Activated T-helper 17 cell treated with anti-CD3 and anti-CD28 coated beads, Interleukin-2, amount 50 U/mL, for 72 hours (primary cell): ENCODE results near the gene MARCHF3. TPM values are rescaled to one million over a fixed set of nuclear protein-coding genes. Genes with fewer than 3 reads are reported as not detected.

Experiments used
- ATAC-seq: fragments of 150-1000 bp; cut with Tn5 transposase; replicated peaks from 2 replicates; pipeline ENCODE4 v1.10.0; 2021; ENCODE audit warnings: mild to moderate bottlenecking, moderate library complexity
- H3K27ac Mint-ChIP-seq: one replicate; pipeline ENCODE4 v1.8.0; 2022; ENCODE audit warnings: mixed read lengths
- H3K27me3 Mint-ChIP-seq: one replicate; pipeline ENCODE4 v1.8.0; 2022; ENCODE audit warnings: mixed read lengths
- H3K36me3 Mint-ChIP-seq: one replicate; pipeline ENCODE4 v1.8.0; 2022; ENCODE audit warnings: low read depth, mild to moderate bottlenecking, mixed read lengths
- H3K4me1 Mint-ChIP-seq: one replicate; pipeline ENCODE4 v1.8.0; 2022; ENCODE audit warnings: mixed read lengths
- H3K4me3 Mint-ChIP-seq: one replicate; pipeline ENCODE4 v1.8.0; 2022; ENCODE audit warnings: mild to moderate bottlenecking, mixed read lengths
- H3K9me3 Mint-ChIP-seq: one replicate; pipeline ENCODE4 v1.8.0; 2022; ENCODE audit warnings: mixed read lengths
- total RNA-seq, 2 donors: library from RNA; stranded (reverse); gene quantifications; one replicate each; pipeline ENCODE4 v1.2.3, GENCODE V29; 2022

Gene MARCHF3
- total RNA-seq, 2 donors from 2014 or later, result 2.3 to 2.9 TPM

DNA sequence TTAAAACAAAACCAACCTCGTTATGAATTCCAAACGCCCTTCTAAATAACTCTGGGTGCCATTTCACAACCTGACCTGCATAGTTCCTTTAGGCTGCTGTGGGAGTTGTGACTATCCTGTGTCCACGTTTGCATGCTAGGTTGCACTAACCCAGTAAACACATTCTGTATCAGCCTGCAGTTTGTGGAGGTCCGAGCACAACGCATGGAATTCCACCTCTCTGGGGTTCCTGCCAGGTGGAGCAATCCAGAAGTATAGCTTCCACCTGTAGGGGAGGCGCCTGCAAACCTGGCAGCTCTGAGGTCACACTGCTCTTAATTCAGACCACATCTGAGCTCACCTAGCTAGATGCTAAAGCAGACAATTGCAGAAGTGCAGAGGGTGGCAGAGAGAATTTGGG is 57.2 kb downstream of the MARCHF3 start:
- peak overlapping the region; percentile 77 for H3K4me3 Mint-ChIP-seq
- peaks cover 21% of the 10 kb centered on the region for H3K4me1 Mint-ChIP-seq
- H3K27me3 Mint-ChIP-seq, result no peaks in the 10 kb centered on the region
- no peak for ATAC-seq
- no peaks in the 10 kb centered on the region for H3K36me3 Mint-ChIP-seq
- peak overlapping the region; percentile 81 for H3K27ac Mint-ChIP-seq
- no peaks in the 10 kb centered on the region for H3K9me3 Mint-ChIP-seq

DNA sequence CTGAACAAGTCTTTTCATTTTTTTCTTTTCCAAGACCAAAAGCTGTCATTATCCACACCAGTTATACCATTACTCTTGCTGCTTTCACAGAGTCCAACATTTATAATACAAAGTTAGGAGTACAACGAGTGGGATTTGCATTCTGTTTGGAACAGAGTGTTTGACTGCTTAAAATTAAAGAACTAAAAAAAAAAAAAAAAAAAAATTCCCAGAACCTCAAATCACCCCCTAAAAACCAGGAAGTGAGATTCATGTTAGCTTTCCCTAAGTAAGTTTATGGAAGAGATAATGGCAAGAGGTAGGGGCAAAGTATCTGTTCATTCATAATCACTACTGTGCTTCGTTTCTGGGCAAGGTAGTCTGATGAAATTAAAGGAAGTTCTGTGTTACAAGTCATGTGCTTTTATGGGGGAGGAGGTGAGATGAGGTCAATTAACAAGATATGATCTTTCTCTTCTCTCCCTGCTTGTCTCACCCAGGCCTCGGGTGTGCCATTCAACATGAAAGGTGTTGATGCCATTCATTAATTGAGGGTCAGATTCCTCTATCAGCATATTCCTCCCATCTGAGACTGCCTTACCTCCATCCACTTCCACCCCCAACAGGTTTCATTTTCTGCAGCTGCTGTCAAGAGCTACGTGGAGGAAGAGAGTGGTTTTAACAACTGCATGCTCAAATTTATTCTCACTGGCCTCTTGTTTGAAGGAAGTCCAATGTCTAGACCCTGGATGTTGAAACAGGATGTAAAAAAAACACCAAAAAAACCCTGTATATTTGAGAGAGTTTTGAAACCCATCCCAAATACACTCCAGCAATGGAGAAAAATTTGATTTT is 58.1 kb downstream of the MARCHF3 start:
- Mint-ChIP-seq H3K27me3 (no peaks in the 10 kb centered on the region), H3K4me3 (peak overlapping the region; percentile 77)

DNA sequence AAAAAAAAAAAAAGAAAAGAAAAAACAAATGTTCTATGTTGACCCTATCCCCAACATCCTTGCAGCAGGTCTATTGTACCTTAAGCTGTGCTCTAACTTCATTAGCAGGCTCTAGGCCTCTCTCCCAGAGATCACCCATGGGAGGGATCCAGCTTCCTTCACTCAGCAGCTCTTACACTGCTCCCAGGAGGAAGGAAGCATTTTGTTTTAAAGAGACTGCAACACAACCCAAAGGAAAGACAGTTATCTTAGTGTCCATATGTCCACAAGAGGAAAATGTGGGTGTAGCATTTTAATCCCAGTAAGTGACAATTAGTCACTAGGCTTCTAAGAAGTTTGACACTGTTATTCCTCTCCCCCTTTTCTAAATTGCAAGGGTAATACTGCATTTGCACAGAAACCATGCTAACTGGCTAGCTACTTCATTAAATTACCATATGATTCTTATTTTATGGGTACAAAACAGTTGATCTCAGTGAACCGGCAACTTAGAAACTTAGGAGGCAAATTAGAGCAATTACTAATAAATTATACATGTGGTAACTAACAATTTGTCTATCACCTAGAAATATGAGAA is 58.8 kb downstream of the MARCHF3 start:
- Mint-ChIP-seq H3K27me3 (no peaks in the 10 kb centered on the region), H3K4me1 (peaks cover 21% of the 10 kb centered on the region), H3K9me3 (no peaks in the 10 kb centered on the region), H3K36me3 (no peaks in the 10 kb centered on the region), H3K27ac (peak overlapping the region; percentile 65), H3K4me3 (no peak overlapping the region)
- ATAC-seq, result no peak

More for the DNA sequence above, 58.1 kb downstream of the MARCHF3 start:
- Mint-ChIP-seq H3K27ac (peak overlapping the region; percentile 81), H3K36me3 (no peaks in the 10 kb centered on the region), H3K9me3 (no peaks in the 10 kb centered on the region), H3K4me1 (peaks cover 21% of the 10 kb centered on the region)
- peak; percentile 54 for ATAC-seq

DNA sequence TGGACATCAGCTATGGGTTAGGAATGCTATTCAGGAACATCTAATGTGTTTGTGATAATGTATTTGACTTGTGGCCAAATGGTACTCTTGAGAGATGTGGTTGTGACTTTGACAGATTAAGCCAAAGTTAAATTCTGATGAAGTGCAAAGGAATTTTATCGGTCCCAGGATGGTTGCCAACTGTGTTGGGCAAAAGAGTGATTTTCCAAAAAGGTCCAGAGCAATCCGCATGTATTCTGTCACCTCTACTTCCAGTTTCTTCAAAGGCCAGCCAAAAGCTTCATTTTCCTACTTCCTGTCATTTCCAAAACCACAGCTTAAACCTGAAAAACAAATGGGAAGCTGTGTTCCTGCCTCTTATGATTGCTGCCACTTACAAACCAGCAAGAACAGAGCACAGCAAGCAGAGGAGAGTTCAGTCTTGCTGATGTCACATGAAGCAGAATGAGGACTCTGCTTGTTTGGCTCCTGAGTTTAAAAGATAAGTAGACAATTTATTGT is 59.8 kb downstream of the MARCHF3 start:
- no peaks in the 10 kb centered on the region for H3K9me3 Mint-ChIP-seq
- no peak overlapping the region for H3K27ac Mint-ChIP-seq
- H3K4me3 Mint-ChIP-seq, result no peak overlapping the region
- H3K27me3 Mint-ChIP-seq, result no peaks in the 10 kb centered on the region
- no peak for ATAC-seq
- peaks cover 21% of the 10 kb centered on the region for H3K4me1 Mint-ChIP-seq
- H3K36me3 Mint-ChIP-seq, result no peaks in the 10 kb centered on the region

DNA sequence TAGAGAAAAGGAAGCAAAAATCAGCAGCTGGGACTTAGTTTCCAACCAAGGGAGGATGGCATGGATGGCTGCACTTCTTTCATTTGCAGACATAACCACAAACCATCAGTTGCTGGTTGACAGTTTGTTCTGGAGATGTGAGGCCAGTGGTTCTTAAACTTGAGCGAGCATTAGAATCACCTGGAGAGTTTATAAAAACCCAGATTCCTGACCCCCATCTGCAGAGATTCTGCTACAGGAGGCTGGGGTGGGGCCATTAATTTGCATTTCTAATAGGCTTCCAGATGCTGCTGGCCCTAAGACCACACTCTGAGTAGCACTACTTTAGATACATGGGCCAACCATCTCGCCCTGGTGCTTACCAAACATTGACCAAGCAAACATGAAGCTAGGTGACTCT is 60.8 kb downstream of the MARCHF3 start:
- no peaks in the 10 kb centered on the region for H3K27me3 Mint-ChIP-seq
- no peaks in the 10 kb centered on the region for H3K9me3 Mint-ChIP-seq
- H3K4me3 Mint-ChIP-seq, result no peak overlapping the region
- H3K27ac Mint-ChIP-seq, result no peak overlapping the region
- H3K36me3 Mint-ChIP-seq, result no peaks in the 10 kb centered on the region
- ATAC-seq, result no peak
- peaks cover 21% of the 10 kb centered on the region for H3K4me1 Mint-ChIP-seq

DNA sequence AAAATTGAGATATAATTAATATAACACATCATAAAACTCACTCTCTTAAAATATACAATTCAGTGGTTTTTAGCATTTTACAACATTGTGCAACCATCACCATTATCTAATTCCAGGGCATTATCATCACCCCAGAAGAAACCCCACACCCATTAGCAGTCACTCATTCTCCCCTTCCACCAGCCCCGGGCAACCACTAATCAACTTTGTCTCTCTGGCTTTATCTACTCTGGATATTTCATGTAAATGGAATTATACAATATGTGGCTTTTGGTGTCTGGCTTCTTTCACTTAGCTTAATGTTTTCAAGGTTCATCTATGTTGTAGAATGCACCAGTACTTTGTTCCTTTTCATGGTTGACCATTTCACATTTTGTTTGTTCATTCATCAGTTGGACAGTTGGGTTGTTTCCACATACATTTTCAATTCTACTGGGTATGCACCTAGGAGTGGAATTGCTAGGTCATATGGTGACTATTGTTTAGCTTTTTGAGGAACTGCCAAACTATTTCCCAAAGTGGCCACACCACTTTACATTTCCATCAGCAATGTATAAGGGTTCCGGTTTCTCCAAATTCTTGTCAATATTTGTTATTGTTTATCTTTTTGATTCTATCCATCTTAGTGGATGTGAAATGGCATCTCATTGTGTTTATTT is 62.4 kb downstream of the MARCHF3 start:
- ATAC-seq, result no peak
- Mint-ChIP-seq H3K36me3 (no peaks in the 10 kb centered on the region), H3K9me3 (no peaks in the 10 kb centered on the region), H3K27ac (no peak overlapping the region), H3K4me1 (peaks cover 17% of the 10 kb centered on the region), H3K4me3 (no peak overlapping the region), H3K27me3 (no peaks in the 10 kb centered on the region)

DNA sequence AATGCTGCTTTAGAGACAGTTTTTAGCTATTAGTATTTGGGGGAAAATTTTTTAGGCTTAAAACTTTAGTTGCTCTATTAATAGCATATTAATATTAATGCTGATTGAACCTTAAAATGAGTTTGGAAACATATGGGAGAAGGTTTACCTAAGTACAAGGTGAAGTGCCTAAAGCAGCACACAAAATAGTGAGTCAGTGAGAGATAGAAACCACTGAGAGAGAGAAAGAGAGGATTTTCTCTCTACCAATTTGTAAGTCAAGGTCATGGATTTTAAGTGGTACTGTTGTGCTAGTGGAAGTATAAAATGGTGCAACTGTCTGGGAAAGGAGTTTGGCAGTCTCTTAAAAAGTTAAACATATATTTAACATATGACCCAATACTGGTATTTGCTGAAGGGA is 64.9 kb downstream of the MARCHF3 start:
- Mint-ChIP-seq H3K27me3 (no peaks in the 10 kb centered on the region), H3K9me3 (no peaks in the 10 kb centered on the region)
- ATAC-seq, result no peak

DNA sequence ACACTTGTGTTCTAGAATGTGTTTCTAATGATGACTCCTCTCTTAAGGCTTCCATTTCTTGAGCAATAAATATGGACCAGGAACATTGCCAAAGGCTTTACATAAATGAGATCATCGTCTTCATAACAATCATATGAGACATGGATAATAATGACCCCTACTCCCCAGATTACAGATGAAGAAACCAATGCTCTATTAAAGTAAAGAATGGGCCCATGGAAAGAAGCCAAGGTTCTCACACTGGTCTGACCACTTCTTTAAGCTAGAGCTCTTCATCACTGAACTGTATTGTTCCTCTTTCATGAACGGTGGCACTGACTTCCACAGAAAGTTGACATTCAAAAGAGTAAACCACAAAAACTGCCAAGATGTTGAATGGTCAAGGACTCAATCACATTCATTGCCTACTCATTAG is 65.3 kb downstream of the MARCHF3 start:
- no peak overlapping the region for H3K27ac Mint-ChIP-seq
- no peaks in the 10 kb centered on the region for H3K4me1 Mint-ChIP-seq
- no peaks in the 10 kb centered on the region for H3K36me3 Mint-ChIP-seq
- H3K4me3 Mint-ChIP-seq, result no peak overlapping the region
- H3K9me3 Mint-ChIP-seq, result no peaks in the 10 kb centered on the region
- H3K27me3 Mint-ChIP-seq, result no peaks in the 10 kb centered on the region
- ATAC-seq, result no peak

More for the DNA sequence above, 64.9 kb downstream of the MARCHF3 start:
- Mint-ChIP-seq H3K27ac (no peak overlapping the region), H3K4me1 (peaks cover 2% of the 10 kb centered on the region), H3K36me3 (no peaks in the 10 kb centered on the region), H3K4me3 (no peak overlapping the region)

DNA sequence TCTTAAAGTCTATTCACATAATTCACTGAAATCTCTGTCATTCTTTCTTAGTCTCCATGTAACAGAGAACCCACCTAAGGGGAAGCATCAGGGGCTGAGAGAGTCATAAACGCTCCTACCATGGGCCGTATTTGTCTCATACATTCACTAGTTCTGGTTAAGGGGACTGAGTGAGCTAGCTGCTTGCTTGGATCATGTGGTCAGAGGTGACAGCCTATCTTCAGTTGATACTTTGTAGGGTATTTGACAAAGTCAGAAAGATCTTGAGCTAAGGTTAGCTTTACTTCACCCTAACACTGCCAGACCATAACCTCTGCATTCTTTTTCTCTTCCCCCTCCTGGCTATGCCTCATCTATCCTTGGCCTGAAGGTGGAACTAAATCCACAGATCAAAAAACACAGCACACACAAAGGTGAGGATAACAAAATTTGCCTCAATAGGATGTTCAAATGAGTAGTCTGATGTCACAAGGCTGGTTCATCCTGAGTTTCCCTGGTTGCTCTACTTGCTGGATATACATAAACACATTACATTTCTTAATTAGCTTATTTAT is 66.5 kb downstream of the MARCHF3 start:
- Mint-ChIP-seq H3K4me3 (no peak overlapping the region), H3K27ac (peak overlapping the region; percentile 64), H3K9me3 (no peaks in the 10 kb centered on the region), H3K27me3 (no peaks in the 10 kb centered on the region), H3K4me1 (no peaks in the 10 kb centered on the region), H3K36me3 (no peaks in the 10 kb centered on the region)
- ATAC-seq, result no peak

DNA sequence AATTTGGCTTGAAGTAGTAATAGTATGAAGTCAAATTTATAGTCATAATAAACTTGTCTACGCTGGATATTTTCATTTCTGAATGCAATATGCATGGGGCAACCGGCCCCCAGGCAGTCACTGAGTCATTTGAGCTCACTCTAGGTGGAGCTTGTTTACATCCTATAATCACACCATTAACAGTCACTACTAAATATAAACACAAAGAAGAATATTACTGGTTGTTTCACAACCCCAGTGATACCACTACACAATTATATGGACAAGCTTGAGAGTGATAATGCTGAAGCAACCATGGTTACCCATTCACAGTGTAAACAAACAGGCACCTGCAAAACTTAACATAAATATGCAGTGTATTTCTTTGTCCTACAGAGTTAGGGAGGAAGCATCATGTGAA is 68.7 kb downstream of the MARCHF3 start:
- Mint-ChIP-seq H3K4me3 (no peak overlapping the region), H3K4me1 (no peaks in the 10 kb centered on the region), H3K9me3 (no peaks in the 10 kb centered on the region), H3K27me3 (no peaks in the 10 kb centered on the region), H3K36me3 (no peaks in the 10 kb centered on the region), H3K27ac (no peak overlapping the region)
- ATAC-seq, result peak; percentile 34

DNA sequence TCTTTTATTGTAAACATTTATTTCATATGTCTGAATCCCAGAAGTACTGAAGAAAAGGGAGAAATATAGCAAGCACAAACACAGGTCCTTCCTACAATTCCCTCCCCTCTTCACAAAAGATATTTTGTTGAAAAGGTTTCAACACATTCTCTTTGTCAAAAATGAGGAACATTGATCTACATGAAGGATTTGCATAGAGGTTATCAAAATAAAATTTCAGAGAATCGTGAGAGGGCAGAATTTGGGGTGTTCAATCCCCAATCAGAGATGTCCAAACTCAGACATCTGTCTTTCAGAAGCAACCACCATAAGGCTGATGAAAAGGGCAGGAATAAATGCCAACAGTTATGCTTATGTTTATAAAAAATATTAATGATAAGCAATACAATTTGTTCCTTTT is 69.2 kb downstream of the MARCHF3 start:
- Mint-ChIP-seq H3K27ac (no peak overlapping the region), H3K9me3 (no peaks in the 10 kb centered on the region), H3K4me3 (no peak overlapping the region), H3K4me1 (no peaks in the 10 kb centered on the region), H3K36me3 (no peaks in the 10 kb centered on the region), H3K27me3 (no peaks in the 10 kb centered on the region)
- ATAC-seq, result no peak

DNA sequence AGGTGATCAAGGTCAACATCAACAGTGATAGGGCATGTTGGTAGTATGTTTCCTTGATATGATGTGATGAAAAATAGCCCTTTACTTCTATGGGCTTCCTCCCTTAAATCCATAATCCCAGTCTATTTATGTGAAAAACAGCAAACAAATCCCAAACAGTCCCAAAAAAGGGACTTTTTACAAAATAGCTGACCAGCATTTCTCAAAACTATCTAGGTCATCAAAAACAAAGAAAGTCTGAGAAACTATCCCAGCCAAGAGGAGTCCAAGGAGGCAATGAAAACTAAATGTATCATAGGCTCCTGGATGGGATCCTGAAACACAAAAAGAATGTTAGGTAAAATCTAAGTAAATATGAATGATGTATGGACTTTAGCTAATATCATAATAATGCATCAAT is 71.2 kb downstream of the MARCHF3 start:
- Mint-ChIP-seq H3K9me3 (no peaks in the 10 kb centered on the region), H3K27me3 (no peaks in the 10 kb centered on the region), H3K4me3 (no peak overlapping the region), H3K36me3 (no peaks in the 10 kb centered on the region), H3K27ac (no peak overlapping the region), H3K4me1 (no peaks in the 10 kb centered on the region)
- no peak for ATAC-seq

DNA sequence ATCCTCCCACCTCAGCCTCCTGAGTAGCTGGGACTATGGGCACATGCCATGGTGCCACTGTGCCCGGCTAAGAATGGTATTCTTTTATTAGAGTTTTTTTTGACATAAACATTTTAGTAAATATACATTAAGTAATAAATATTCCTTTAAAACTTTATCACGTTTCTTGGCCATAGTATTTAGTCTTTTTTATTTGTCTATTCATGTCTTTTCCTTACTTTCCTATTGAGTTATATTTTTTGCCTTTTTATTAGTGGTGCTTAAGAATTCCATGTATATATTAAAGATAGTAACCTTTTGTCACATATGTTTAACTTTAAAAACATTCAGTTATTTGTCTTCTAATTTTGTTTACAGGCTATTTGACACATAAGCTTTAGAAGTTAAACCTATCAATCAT is 73.4 kb downstream of the MARCHF3 start:
- no peak overlapping the region for H3K4me3 Mint-ChIP-seq
- no peaks in the 10 kb centered on the region for H3K36me3 Mint-ChIP-seq
- H3K27ac Mint-ChIP-seq, result no peak overlapping the region
- ATAC-seq, result no peak
- H3K27me3 Mint-ChIP-seq, result no peaks in the 10 kb centered on the region
- no peaks in the 10 kb centered on the region for H3K4me1 Mint-ChIP-seq
- no peaks in the 10 kb centered on the region for H3K9me3 Mint-ChIP-seq

DNA sequence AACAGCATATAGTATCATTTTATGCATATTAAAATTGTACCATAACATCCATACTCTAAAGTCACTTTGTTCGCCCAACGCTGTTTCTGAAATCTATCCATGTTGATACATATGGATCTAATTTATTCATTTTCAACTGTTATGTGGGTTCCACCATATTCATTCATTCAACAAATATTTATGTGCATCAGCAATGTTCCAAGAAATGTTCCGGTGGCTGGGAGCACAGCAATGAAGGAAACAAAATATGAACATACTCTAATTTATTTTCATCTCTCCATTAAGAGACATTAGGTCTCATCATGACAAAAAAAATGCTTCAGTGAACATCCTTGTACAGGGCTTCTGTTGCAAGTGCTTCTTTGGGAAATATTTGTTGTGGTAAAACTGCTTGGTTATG is 75.4 kb downstream of the MARCHF3 start:
- Mint-ChIP-seq H3K4me1 (no peaks in the 10 kb centered on the region), H3K36me3 (no peaks in the 10 kb centered on the region), H3K27me3 (no peaks in the 10 kb centered on the region), H3K27ac (no peak overlapping the region), H3K4me3 (no peak overlapping the region), H3K9me3 (no peaks in the 10 kb centered on the region)
- no peak for ATAC-seq
